Left lung (tissue), 10 donors: ENCODE results near the gene RPL36A. TPM values are rescaled to one million over a fixed set of nuclear protein-coding genes. Genes with fewer than 3 reads are reported as not detected.
A peak's percentile ranks its signal among the peaks of the same experiment; 100 is the strongest.

Experiments
- ATAC-seq: fragments of 200-7000 bp; cut with Tn5 transposase; one replicate; pipeline ENCODE4 v1.9.1; 2020; ENCODE audit warnings: moderate library complexity
- DNase-seq, 4 donors: peaks; one replicate each; pipeline ENCODE4 v3.0.0-alpha.2; 2013 to 2020
- H3K27ac ChIP-seq, 2 donors: fragments of 200-600 bp; sonication (generic) in 1 of 2; one replicate each; pipeline versions ENCODE4 v1.5.0 to v1.8.0; 2020 to 2021
- H3K27me3 ChIP-seq, 2 donors: fragments of 200-600 bp; sonication (generic) in 1 of 2; one replicate each; pipeline versions ENCODE4 v1.5.0 to v1.8.0; 2020 to 2021
- H3K36me3 ChIP-seq, 2 donors: fragments of 200-600 bp; sonication (generic) in 1 of 2; one replicate each; pipeline versions ENCODE4 v1.5.0 to v1.8.0; 2020 to 2021
- H3K4me1 ChIP-seq, 2 donors: fragments of 200-600 bp; one replicate each; pipeline ENCODE4 v1.8.0; 2021
- H3K4me3 ChIP-seq, 2 donors: fragments of 200-600 bp; sonication (generic) in 1 of 2; one replicate each; pipeline versions ENCODE4 v1.5.0 to v1.8.0; 2020 to 2021; ENCODE audit warnings: mild to moderate bottlenecking in 1 of 2
- H3K9me3 ChIP-seq, 2 donors: fragments of 200-600 bp; sonication (generic) in 1 of 2; one replicate each; pipeline versions ENCODE4 v1.5.0 to v1.8.0; 2020 to 2021
- CTCF ChIP-seq, 2 donors: fragments of 200-600 bp; sonication (generic) in 1 of 2; IDR thresholded peaks; one replicate each; pipeline versions ENCODE4 v1.5.0 to v1.8.0; 2021; ENCODE audit warnings: antibody characterized with exemption in 2 of 2
- intact Hi-C, 2 donors: fragments of 100-400 bp; cut with DNase I; formaldehyde crosslinking; loops; one replicate each; pipeline versions ENCODE4 v1.11.2 to v1.14.2; 2022
- polyA plus RNA-seq, 6 donors: library from polyadenylated mRNA; unstranded; fragments of 120-200 nt; gene quantifications; one replicate each; pipeline ENCODE4 v1.2.1, GENCODE V29; 2013; ENCODE audit not compliant: insufficient read length in 6 of 6
- total RNA-seq, 2 donors: library from RNA; stranded (reverse); fragmentation: NEBNext Ultra II Directional; extraction: Animal tissue kit (Norgen Biotek cat#: 25700); gene quantifications; one replicate each; pipeline ENCODE4 v1.2.1, GENCODE V29; 2021
- donor health status: DM: no; HTN: yes; CAD: no.
- donor health status: DM: no; HTN: no; CAD: no.

The RPL36A gene
- total and polyA plus RNA-seq, 8 donors = 127 to 1,743 (median 1,355) TPM

DNA sequence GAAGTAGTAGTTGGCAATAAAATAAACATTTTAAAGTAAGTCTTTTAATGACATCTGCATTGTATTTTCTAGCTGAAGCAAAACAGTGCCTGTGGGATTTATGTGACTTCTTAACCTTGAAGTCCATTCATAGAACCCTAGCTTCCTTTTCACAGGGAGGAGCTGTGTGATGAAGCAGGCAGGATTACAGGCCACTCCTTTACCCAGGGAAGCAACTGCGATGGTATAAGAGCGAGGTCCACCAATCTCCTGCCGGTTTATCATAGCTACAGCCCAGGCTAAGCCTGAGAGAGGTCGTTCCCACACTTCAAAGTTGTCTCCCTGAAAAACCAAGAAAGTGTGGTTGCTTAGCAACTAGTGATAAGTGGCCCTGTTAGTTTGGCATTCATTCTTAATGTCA lies 7.0 kb downstream of the RPL36A start:
- intact Hi-C loops = no loop called here
- Histone ChIP-seq H3K36me3 (peaks cover 0 to 46% of the 10 kb centered on the region in 2 donors), H3K27me3 (no peaks in the 10 kb centered on the region), H3K27ac (no peak overlapping the region), H3K9me3 (no peaks in the 10 kb centered on the region), H3K4me3 (no peak overlapping the region), H3K4me1 (peaks cover 0 to 13% of the 10 kb centered on the region in 2 donors)
- ATAC-seq (peak; percentile 23), DNase-seq (no peak)
- no peak for TF ChIP-seq CTCF (IDR thresholded peaks at IDR 0.05)

DNA sequence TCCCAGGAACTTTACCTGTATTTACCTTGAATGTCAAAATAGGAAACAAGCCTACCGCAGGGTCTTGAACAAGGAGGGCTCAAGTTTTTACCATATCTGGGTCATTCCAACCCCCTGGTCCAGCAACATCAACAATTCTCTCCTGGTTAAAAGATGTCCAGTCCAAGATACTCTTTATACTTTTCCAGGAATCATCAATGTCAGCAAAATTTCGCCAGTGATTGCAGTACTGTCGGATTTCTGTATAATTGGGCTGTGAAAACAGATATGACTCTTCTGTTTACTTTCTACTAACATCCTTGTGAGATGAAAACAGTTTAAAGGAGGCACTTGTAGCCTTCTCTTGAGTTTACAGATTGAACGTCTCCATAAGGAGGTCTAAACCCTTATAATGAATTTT lies 7.9 kb downstream of the RPL36A start:
- H3K27ac ChIP-seq = no peak overlapping the region
- peaks cover 0 to 45% of the 10 kb centered on the region in 2 donors for H3K36me3 ChIP-seq
- no peaks in the 10 kb centered on the region for H3K9me3 ChIP-seq
- no peaks in the 10 kb centered on the region for H3K27me3 ChIP-seq
- DNase-seq (no peak), ATAC-seq (no peak)
- intact Hi-C loops = no loop called here
- TF ChIP-seq CTCF (IDR thresholded peaks at IDR 0.05) = no peak
- no peak overlapping the region for H3K4me3 ChIP-seq
- peaks cover 0 to 5% of the 10 kb centered on the region in 2 donors for H3K4me1 ChIP-seq

DNA sequence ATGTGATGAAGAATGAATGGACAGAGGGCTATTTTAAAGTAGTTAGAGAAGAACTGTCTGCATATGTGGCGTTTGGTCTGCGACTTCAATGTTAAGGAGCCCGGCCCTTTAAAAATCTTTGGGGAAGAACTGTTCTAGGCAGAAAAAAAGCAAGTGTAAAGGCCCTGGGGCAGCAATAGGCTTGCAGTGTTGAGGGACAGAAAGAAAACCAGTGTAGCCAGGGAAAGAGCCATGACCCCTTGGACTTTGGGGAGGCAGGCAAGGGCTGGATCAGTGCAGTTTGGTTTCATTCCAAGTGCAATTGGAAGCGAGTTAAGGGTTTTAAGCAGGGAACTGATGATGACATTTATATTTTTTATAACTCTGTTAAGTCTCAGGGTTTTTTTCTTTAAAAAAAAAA lies 9.0 kb downstream of the RPL36A start:
- DNase-seq (no peak), ATAC-seq (no peak)
- Histone ChIP-seq H3K4me3 (no peak overlapping the region), H3K4me1 (no peaks in the 10 kb centered on the region), H3K27ac (no peak overlapping the region), H3K9me3 (no peaks in the 10 kb centered on the region), H3K27me3 (no peaks in the 10 kb centered on the region), H3K36me3 (peaks cover 0 to 45% of the 10 kb centered on the region in 2 donors)
- intact Hi-C loops = no loop called here
- no peak for TF ChIP-seq CTCF (IDR thresholded peaks at IDR 0.05)

- Histone ChIP-seq H3K27me3 (no peaks in the 10 kb centered on the region), H3K9me3 (no peaks in the 10 kb centered on the region), H3K27ac (peak overlapping the region; percentile 93 to 95), H3K4me1 (peaks cover 3 to 18% of the 10 kb centered on the region in 2 donors), H3K4me3 (peak overlapping the region; percentile 40 to 56), H3K36me3 (peaks cover 0 to 12% of the 10 kb centered on the region in 2 donors)
- TF ChIP-seq CTCF (IDR thresholded peaks at IDR 0.05) = no peak
- ATAC-seq (peak; percentile 5), DNase-seq (peak in 2 of 4 donors; percentile 24 to 32)
- intact Hi-C loops = no loop called here
Observed at GRCh38 chrX:101407167-101407747, 16.4 kb downstream of the RPL36A start.

GRCh38 chrX:101407748-101408531 lies 17.1 kb downstream of the RPL36A start, which contains the start of the genes GLA and HNRNPH2:
TSS of gene GLA (minus strand) at chrX:101407925. CDS start at chrX:101407903, 22 bp downstream.
TSS of gene HNRNPH2 (plus strand) at chrX:101408222. CDS start at chrX:101411989, 3,767 bp downstream.
- DNase-seq (peak; percentile 85 to 96 (median 92)), ATAC-seq (peak; percentile 95)
- intact Hi-C loops = no loop called here
- peak within 1 kb of the TSS; percentile 40 to 56 for H3K4me3 ChIP-seq
- H3K27ac ChIP-seq = peak within 1 kb of the TSS; percentile 93 to 95
- H3K9me3 ChIP-seq = no peaks in the 10 kb centered on the region
- H3K27me3 ChIP-seq = no peaks in the 10 kb centered on the region
- peak in 1 of 2 donors; percentile 15 for TF ChIP-seq CTCF (IDR thresholded peaks at IDR 0.05)
- peaks cover 3 to 18% of the 10 kb centered on the region in 2 donors for H3K4me1 ChIP-seq
- H3K36me3 ChIP-seq = peaks cover 0 to 18% of the 10 kb centered on the region in 2 donors
